Measurements from ENCODE around the gene MPV17L.
"Not testable (repeated sequence)": the region's sequence is repeated elsewhere in the genome, so short reads cannot be mapped to it uniquely, and the experiment has no call there.

MPV17L gene

DNA sequence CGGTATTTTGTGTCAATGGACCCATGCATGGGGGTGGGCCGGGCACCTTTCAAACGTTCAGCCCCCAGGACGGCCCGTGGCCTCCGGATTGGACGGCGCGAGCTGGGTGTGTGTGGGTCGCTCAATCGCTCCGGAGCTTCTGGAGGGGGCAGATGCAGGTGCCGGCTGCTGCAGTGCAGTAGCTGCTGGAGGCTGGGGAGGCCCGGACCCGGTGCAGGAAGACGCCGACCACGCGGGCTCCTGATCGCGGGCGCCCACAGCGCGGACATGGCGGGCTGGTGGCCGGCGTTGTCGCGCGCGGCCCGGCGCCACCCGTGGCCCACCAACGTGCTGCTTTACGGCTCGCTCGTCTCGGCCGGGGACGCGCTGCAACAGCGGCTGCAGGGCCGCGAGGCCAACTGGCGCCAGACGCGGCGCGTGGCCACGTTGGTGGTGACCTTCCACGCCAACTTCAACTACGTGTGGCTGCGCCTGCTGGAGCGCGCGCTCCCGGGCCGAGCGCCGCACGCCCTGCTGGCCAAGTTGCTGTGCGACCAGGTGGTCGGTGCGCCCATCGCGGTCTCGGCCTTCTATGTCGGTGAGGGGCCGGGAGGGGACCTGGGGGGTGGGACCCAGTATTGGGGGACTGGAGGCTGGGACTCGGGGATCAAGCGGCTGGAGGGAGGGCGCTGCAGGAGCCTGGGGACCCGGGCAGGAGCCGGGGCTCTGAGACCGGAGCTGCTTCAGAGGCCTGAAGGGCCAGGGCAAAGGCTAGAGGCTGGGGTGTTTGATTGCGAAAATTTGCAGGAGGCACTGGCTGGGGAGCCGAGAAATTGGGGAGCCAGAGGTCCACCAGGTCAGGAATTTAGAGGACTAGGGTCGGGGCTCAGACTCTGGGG lies at the start of gene MPV17L:
MPV17L (plus strand) TSS at position 124 of the 878 bp plus-strand sequence; CDS start at position 268, 144 bp downstream.
- not testable (repeated sequence) for DNase-seq

DNA sequence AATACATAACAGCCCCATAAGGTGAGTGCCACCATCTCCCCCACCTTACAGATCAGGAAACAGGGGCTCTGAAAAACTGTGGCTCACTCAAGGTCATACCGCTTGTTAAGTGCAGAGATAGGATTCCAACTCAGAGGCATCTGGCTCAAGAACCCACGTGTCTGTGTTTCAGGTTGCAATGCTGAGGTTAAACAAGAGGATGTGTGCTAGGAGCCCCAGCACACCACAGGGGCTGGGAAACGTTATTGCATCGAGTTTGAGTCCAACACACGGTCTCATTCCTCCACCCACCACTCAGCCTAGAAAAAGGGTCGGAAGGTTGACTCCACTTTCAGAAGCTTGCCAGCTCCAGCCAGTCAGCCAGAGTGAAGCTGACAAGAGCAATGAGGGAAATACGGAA lies 46.8 kb upstream of the MPV17L start:
- not testable (repeated sequence) for DNase-seq

GRCh38 chr16:15351251-15351650 lies 44.3 kb upstream of the MPV17L start:
- not testable (repeated sequence) for DNase-seq

DNA sequence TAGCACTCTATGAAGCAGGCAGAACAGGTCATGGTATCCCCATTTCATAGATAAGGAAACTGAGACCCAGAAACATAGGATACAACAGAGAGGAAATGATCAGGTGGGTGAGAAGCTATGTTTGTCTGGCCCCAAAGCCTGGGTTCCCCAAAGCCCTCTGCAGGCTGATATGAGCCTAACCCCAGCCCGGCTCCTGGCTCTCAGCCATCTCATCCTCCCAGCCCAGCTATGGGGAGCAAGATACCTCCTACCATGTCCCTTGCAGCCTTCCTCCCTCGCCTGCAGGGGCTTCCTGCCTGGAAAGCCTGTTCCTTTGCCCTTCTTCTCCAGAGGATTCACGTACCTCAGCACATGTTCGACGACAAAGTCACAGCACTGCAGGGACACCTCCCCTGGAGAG lies 43.8 kb upstream of the MPV17L start:
- not testable (repeated sequence) for DNase-seq

DNA sequence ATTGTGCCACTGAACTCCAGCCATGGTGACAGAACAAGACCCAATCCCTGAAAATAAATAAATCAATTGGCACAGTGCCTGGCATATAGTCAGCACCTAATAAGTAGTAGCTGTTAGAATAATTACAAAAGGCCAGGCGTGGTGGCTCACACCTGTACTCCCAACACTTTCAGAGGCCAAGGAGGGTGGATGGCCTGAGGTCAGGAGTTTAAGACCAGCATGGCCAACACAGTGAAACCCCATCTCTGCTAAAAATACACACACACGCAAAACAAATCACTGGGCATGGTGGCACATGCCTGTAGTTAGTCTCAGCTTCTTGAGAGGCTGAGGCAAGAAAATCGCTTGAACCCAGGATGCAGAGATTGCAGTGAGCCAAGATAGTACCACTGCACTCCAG lies 42.7 kb upstream of the MPV17L start:
- not testable (repeated sequence) for DNase-seq

DNA sequence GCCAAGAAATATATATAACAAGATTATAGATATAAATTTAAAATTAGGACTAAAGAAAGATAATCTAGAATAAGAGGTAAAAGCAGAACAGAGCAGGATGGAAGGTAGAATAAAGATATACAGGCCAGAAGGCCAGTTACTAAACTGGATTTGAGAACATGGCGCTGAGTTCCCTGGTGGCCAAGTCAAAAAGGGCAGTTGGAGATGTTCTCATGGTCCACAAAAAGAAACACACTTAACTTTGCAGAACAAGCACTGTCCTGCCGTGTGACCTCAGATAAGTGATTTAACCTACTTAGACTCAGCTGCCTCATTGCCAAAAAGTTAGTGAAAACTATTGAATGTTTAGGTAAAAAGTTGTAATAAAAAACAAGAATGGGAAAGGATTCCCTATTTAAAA lies 40.7 kb upstream of the MPV17L start:
- not testable (repeated sequence) for DNase-seq

DNA sequence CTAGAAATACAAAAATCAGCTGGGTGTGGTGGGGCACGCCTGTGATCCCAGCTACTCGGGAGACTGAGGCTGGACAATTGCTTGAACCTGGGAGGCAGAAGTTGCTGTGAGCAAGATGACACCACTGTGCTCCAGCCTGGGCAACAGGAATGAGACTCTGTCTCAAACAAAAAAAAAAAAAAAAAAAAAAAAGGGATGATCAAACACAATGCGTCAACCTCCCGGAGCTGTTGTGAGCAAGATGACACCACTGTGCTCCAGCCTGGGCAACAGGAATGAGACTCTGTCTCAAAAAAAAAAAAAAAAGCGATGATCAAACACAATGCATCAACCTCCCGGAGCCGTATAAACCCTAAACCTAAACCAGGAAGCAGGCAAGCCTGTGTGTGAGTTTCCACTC lies 38.1 kb upstream of the MPV17L start:
- DNase-seq = not testable (repeated sequence)

DNA sequence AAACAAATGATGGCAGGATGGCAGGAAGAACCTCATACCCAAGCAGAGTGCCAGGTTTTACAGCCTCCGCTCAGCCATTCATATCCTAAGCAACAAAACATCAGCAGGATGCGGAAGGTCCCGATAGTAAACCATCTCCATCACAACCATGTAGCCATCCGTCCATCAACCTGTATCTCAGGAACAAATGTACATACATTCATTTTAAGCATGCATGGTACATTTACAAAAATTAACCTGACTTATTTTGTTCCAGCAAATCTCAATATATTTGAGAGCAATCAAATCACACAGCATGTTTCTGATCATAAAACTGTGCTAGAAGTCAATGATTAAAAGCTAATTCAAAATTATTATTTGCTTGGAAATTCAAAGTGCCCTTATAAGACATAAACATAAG lies 17.4 kb upstream of the MPV17L start, which contains the start of gene NPIPA5:
NPIPA5 (minus strand) TSS at position 101 of the 400 bp plus-strand sequence; CDS start at position 101, 0 bp downstream.
- DNase-seq = not testable (repeated sequence)

DNA sequence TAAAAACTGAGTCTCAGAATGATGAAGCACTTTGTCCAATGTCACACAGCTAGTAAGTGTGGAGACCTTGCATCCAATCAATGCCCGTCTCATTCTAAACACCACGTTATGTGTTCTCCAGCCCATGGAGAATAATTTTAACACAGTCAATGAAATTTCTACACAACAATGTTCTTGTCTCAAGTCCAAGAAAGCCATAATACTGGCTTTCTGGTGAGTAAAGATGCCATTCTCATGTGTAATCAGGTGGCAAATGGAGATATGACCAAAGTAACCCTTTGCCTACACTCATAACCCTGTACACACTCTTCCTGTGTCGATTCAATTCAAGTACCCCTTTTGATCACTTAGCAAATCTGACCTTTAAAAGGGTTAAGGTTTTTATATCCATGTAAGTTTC lies 12.7 kb upstream of the MPV17L start:
- not testable (repeated sequence) for DNase-seq

DNA sequence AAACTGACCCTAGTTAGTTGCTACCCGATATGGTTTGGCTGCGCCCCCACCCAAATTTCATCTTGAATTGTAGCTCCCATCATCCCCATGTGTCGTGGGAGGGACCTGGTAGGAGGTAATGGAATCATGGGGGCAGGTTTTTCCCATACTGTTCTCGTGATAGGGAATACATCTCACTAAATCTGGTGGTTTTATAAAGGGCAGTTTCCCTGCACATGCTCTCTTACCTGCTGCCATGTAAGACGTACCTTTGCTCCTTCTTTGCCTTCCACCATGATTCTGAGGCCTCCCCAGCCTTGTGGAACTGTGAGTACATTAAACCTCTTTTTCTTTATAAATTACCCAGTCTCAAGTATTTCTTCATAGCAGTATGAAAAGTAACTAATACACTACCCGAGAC lies 7.5 kb upstream of the MPV17L start:
- not testable (repeated sequence) for DNase-seq

DNA sequence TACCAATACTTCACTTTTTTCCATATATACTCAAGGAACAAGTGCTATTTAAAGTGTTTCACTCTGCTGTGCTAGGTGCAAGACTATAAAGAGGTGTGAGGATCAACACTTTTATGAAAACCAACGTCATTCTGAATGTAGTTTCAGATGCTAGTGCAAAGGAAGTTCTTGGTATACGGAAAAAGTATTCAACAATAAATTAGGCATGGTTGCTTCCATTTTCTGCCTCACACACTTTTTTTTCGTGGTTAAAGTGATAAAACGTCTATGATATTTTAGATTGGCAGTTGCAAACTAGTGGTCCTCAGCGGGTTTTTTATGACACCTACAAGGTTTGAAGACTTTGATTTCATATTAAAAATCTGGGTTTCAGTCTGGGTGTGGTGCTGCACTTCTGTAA lies 5.6 kb upstream of the MPV17L start:
- not testable (repeated sequence) for DNase-seq

DNA sequence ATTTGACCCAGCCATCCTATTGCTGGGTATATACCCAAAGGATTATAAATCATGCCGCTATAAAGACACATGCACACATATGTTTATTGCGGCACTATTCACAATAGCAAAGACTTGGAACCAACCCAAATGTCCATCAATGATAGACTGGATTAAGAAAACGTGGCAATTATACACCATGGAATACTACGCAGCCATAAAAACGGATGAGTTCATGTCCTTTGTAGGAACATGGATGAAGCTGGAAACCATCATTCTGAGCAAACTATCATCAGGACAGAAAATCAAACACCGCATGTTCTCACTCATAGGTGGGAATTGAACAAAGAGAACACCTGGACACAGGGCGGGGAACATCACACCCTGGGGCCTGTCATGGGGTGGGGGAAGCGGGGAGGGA lies 2.5 kb upstream of the MPV17L start:
- DNase-seq = not testable (repeated sequence)

- not testable (repeated sequence) for DNase-seq
Observed at GRCh38 chr16:15396509-15396829, 915 bp downstream of the MPV17L start.

GRCh38 chr16:15396948-15397594 lies 1.5 kb downstream of the MPV17L start:
- DNase-seq = no peak

GRCh38 chr16:15398618-15399316 lies 3.2 kb downstream of the MPV17L start:
- DNase-seq = no peak

DNA sequence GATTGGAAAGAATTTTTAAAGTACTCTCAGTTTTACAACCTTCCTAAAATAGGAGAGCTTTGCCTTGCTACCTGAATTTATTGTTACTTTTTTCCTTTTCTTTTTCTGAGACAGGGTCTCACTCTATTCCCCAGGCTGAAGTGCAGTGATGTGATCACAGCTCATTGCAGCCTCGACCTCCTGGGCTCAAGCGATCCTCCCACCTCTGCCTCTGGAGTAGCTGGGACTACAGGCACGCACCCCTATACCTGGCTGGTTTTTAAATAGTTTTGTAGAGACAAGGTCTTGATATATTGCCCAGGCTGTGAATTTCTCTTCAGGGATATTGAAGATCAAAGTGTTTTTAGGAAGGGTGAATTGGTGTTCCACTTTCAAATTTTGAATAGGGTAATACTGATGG lies 3.8 kb downstream of the MPV17L start:
- no peak for DNase-seq

DNA sequence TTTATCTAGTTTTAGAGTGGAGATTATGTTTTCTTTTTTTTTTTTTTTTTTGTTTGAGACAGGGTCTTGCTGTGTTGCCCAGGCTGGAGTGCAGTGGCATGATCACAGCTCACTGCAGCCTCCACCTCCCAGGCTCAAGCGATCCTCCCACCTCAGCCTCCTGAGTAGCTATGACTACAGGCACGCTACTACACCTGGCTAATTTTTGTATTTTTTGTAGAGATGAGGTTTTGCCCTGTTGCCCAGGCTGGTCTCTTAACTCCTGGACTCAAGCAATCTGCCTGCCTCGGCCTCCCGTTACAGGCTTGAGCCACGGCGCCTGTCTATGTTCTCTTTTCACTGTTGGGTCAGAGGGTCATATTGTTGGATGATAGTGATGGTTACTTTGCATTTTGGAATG lies 4.8 kb downstream of the MPV17L start:
- not testable (repeated sequence) for DNase-seq

DNA sequence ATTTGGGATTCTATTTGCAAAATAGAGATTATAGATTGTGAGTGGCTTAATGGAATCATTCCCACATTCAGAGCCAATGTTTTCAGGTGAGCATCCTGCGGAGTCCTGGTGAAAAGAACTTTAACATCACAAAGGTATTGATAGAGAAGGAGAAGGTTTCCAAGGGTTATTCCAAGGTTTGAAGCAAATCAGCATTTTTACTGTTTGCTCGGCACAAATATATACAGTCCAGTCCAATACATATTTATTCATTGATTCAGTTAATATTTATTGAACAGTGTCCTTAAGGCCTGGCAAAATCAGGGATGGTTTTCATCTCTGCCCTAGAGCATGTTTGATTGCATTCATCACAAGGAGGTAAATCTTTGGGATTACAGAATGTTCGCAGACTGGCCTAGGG lies 6.4 kb downstream of the MPV17L start:
- no peak for DNase-seq

- DNase-seq = no peak
Observed at GRCh38 chr16:15403392-15403995, 7.9 kb downstream of the MPV17L start.

DNA sequence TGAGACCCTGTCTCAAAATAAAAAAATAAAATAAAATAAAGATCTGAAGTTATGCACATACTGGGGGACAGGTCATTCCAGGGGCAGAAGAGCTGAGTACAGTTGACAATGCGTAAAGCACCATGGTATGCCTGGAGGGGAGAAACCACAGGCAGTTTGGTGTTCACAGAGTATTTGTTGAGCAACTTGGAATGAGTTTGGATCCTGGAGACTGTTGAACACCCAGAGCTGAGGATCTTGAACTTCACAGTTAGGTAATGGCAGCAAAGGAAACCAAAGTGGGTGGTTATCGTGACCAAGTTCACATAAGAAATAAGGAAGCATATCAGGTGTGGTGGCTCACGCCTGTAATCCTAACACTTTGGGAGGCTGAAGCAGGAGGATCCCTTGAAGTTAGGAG lies 8.5 kb downstream of the MPV17L start:
- DNase-seq = not testable (repeated sequence)

DNA sequence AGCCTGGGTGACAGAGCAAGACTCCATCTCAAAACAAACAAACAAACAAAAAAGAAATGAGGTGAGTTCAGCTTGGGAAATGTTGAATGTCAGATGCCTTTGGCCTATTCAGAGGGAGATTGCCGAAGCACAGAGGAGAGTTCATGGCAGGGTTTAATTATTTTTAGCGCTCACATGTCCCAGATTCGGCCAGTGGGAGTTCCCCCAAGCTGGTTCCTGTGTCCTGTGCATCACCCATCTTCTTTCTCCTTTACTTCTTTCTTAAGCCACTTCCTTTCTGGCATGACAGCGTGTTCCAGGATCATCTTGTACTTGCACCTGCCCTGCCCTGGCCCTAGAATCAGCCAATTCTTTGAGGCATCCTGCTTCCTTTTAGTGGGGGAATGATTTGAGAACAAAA lies 9.2 kb downstream of the MPV17L start:
- DNase-seq = no peak

DNA sequence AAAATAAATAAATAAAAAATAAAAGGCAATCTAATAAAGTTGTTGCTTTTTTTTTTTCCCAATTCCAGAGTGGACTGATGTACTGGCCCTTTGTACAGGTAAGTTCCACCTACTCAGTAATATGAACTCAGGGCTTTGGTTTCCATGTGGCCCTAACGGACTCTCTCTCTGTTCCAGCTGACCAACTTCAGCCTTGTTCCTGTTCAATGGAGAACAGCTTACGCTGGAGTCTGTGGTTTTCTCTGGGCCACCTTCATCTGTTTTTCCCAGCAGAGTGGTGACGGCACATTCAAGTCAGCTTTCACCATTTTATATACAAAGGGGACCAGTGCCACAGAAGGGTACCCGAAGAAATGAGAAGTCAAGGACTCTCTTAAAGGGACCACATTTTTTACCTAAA lies 12.2 kb downstream of the MPV17L start:
- not testable (repeated sequence) for DNase-seq

DNA sequence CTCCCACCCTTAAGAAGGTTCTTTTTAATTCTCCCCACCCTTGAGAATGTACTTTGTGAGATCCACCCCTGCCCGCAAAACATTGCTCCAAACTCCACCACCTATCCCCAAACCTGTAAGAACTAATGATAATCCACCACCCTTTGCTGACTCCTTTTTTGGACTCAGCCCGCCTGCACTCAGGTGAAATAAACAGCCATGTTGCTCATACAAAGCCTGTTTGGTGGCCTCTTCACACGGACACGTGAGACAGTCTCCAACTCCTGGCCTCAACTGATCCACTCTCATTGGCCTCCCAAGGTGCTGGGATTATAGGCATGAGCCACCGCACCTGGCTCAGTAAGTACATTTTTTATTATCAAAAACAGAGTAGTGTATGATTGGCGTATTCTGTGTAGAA lies 13.9 kb downstream of the MPV17L start:
- not testable (repeated sequence) for DNase-seq
